Caco-2 (cell line): ENCODE data around the gene CYP24A1. TPM values are rescaled to one million over a fixed set of nuclear protein-coding genes. Genes with fewer than 3 reads are reported as not detected.

Source experiments
- Bru-seq: library from RNA; stranded (reverse); fragments of 400-500 nt; gene quantifications from one replicate; lab custom pipeline; 2021; lab: Mats Ljungman, UMichigan
- BruChase-seq, 2 experiments: library from RNA; stranded (reverse); fragments of 400-500 nt; gene quantifications; one replicate each; lab custom pipeline; 2021; lab: Mats Ljungman, UMichigan
- BruUV-seq: library from RNA; stranded (reverse); fragments of 400-500 nt; replicated peaks from 2 replicates; lab custom pipeline; 2021; lab: Mats Ljungman, UMichigan
- CTCF ChIA-PET: fragments of 300-600 bp; sonication (Branson Sonifier 250); formaldehyde crosslinking; loops from one replicate; lab custom pipeline; 2022; ENCODE audit warnings: antibody characterized with exemption; lab: Charles Lee
- POLR2A ChIA-PET: fragments of 300-600 bp; sonication (Branson Sonifier 250); formaldehyde crosslinking; loops from one replicate; lab custom pipeline; 2022; ENCODE audit warnings: antibody characterized with exemption; lab: Charles Lee
- DNase-seq, 2 experiments: peaks; one replicate each; pipeline versions ENCODE4 v3.0.0 to v3.0.0-alpha.2; 2020 to 2022
- H3K27me3 ChIP-seq: replicated peaks from 2 replicates; pipeline ENCODE4 v1.6.0; 2011; ENCODE audit warnings: low read length; ENCODE audit not compliant: control insufficient read depth, insufficient read depth
- H3K36me3 ChIP-seq: 2 replicates; pipeline ENCODE4 v1.5.1; 2011; ENCODE audit warnings: low read length; ENCODE audit not compliant: control insufficient read depth, insufficient read depth
- H3K4me1 ChIP-seq: fragments of 250-450 bp; sonication (Bioruptor Pico); 2 replicates; pipeline ENCODE4 v1.5.1; 2020; ENCODE audit warnings: mild to moderate bottlenecking
- H3K4me3 ChIP-seq: 2 replicates; pipeline ENCODE4 v1.5.1; 2011; ENCODE audit warnings: low read depth, mild to moderate bottlenecking, control low read depth, low read length
- H3K9me3 ChIP-seq: fragments of 250-450 bp; sonication (Bioruptor Pico); 2 replicates; pipeline ENCODE4 v1.5.1; 2020; ENCODE audit warnings: mild to moderate bottlenecking, moderate library complexity
- H3K27ac Mint-ChIP-seq: one replicate; pipeline ENCODE4 v1.8.0; 2022; ENCODE audit warnings: mixed read lengths; ENCODE audit not compliant: unreplicated experiment
- H3K27me3 Mint-ChIP-seq: one replicate; pipeline ENCODE4 v1.8.0; 2022; ENCODE audit warnings: mixed read lengths; ENCODE audit not compliant: insufficient read depth, unreplicated experiment
- H3K36me3 Mint-ChIP-seq: one replicate; pipeline ENCODE4 v1.8.0; 2022; ENCODE audit warnings: mild to moderate bottlenecking, mixed read lengths; ENCODE audit not compliant: insufficient read depth, unreplicated experiment
- H3K4me1 Mint-ChIP-seq: one replicate; pipeline ENCODE4 v1.8.0; 2022; ENCODE audit warnings: low read depth, mixed read lengths; ENCODE audit not compliant: unreplicated experiment
- H3K4me3 Mint-ChIP-seq: one replicate; pipeline ENCODE4 v1.8.0; 2022; ENCODE audit warnings: mild to moderate bottlenecking, moderate library complexity, mixed read lengths; ENCODE audit not compliant: unreplicated experiment
- H3K9me3 Mint-ChIP-seq: one replicate; pipeline ENCODE4 v1.8.0; 2022; ENCODE audit warnings: mixed read lengths; ENCODE audit not compliant: unreplicated experiment
- CTCF ChIP-seq, 2 experiments: fragments of 200-600 bp in 1 of 2; IDR thresholded peaks; 1 replicate in 1 of 2; 2 replicates in 1 of 2; pipeline versions ENCODE4 v1.5.1 to v1.8.0; 2011 to 2022; ENCODE audit warnings: antibody characterized with exemption in 1 of 2, control low read depth in 1 of 2, inconsistent platforms in 1 of 2, low read depth in 1 of 2, low read length in 1 of 2, mild to moderate bottlenecking in 1 of 2, moderate library complexity in 1 of 2; ENCODE audit not compliant: insufficient read depth in 1 of 2, severe bottlenecking in 1 of 2, unreplicated experiment in 1 of 2
- intact Hi-C: fragments of 100-400 bp; cut with micrococcal nuclease; formaldehyde crosslinking; loops from one replicate; pipeline ENCODE4 v1.10.0; 2022; ENCODE audit not compliant: unreplicated experiment
- long read RNA-seq: library from polyadenylated mRNA; stranded (forward); transcript quantifications from one replicate; pipeline ENCODE4 v2.0.0, GENCODE V29; 2022
- total RNA-seq: library from RNA; stranded (reverse); gene quantifications from 2 replicates; pipeline ENCODE4 v1.2.3, GENCODE V29; 2022

CYP24A1 gene
- total RNA-seq (3.6 and 3.7 TPM in 2 replicates), Bru-seq, nascent RNA (percentile 32 among the genes with signal in this experiment), BruChase-seq, experiment 1, labeled RNA remaining after a 2-hour chase (percentile 39 among the genes with signal in this experiment), BruChase-seq, experiment 2, labeled RNA remaining after a 6-hour chase (percentile 42 among the genes with signal in this experiment)
- long read RNA-seq, partial matches to known transcripts, result 0 of 3 reads
- long read RNA-seq, other reads (novel, unspliced or antisense), result 3 of 3 reads

- Mint-ChIP-seq H3K27ac (no peak within 1 kb of the TSS), H3K9me3 (no peaks in the 10 kb centered on the region), H3K4me1 (peaks cover 9% of the 10 kb centered on the region), H3K27me3 (peaks cover 57% of the 10 kb centered on the region), H3K36me3 (no peaks in the 10 kb centered on the region), H3K4me3 (peak within 1 kb of the TSS; percentile 70)
- peak in 1 of 2 experiments; percentile 50 for DNase-seq
- Histone ChIP-seq H3K27me3 (peaks cover 13% of the 10 kb centered on the region), H3K36me3 (no peaks in the 10 kb centered on the region), H3K9me3 (no peaks in the 10 kb centered on the region), H3K4me1 (peaks cover 19% of the 10 kb centered on the region), H3K4me3 (peak within 1 kb of the TSS; percentile 14)
- ChIA-PET CTCF (no interaction called here), POLR2A (interaction anchor here (0.6 kb wide), 1 partner anchor 63 kb away, joined by 3 read pairs; no protein-coding TSS in a partner anchor)
- no TSS peak for BruUV-seq
- intact Hi-C loops, result no loop called here
- TF ChIP-seq CTCF (IDR thresholded peaks at IDR 0.05; ENCODE audit: insufficient read depth in 1 of 2, low read depth in 1 of 2, low read length in 1 of 2, severe bottlenecking in 1 of 2, unreplicated experiment in 1 of 2), result no peak
Observed at GRCh38 chr20:54173653-54174456, at the start of gene CYP24A1. Gene CYP24A1, minus strand, starts transcription at chr20:54173986. Its CDS starts 407 bp downstream, at chr20:54173579.

DNA sequence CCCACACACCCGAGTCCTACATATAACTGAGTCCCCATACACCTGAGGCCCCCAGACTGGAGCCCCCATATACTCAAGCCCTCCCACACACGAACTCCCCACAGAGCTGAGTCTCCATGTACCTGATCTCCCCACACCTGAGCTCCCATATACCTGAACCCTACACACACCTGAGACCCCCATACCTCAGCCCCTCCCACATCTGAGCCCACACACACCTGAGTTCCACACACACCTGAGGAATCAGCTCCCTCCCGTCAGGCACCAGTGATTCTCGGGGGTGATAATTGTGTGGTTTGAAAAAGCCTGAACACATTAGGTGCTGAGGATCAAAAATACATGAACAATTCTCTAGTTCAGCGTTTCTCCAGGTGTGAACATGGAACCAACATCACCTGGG lies 49.5 kb upstream of the CYP24A1 start:
- Mint-ChIP-seq H3K36me3 (peaks cover 16% of the 10 kb centered on the region), H3K9me3 (no peaks in the 10 kb centered on the region), H3K4me1 (no peaks in the 10 kb centered on the region), H3K4me3 (no peak overlapping the region), H3K27ac (no peak overlapping the region), H3K27me3 (no peaks in the 10 kb centered on the region)
- intact Hi-C loops, result no loop called here
- Histone ChIP-seq H3K4me1 (no peaks in the 10 kb centered on the region), H3K36me3 (no peaks in the 10 kb centered on the region), H3K27me3 (no peaks in the 10 kb centered on the region), H3K9me3 (no peaks in the 10 kb centered on the region), H3K4me3 (no peak overlapping the region)
- BruUV-seq, result no TSS peak
- no peak for TF ChIP-seq CTCF (IDR thresholded peaks at IDR 0.05; ENCODE audit: insufficient read depth in 1 of 2, low read depth in 1 of 2, low read length in 1 of 2, severe bottlenecking in 1 of 2, unreplicated experiment in 1 of 2)
- POLR2A ChIA-PET, result interaction anchor here (0.6 kb wide), 1 partner anchor 117 kb away, joined by 3 read pairs; no protein-coding TSS in a partner anchor
- no peak for DNase-seq
- CTCF ChIA-PET, result interaction anchor here (0.6 to 3.0 kb wide), 5 partner anchors 15 to 1731 kb away, joined by 3 to 9 read pairs (median 5); partner anchors contain the start of gene PFDN4
